Raji (cell line): ENCODE measurements around the gene ARF3.
A peak's percentile ranks its signal among the peaks of the same experiment; 100 is the strongest.

Source experiments
- POLR2A ChIP-seq: IDR thresholded peaks from 2 replicates; pipeline ENCODE4 v1.6.1; 2011; ENCODE audit warnings: low read depth, low read length, control low read depth; ENCODE audit not compliant: insufficient read depth

The ARF3 gene

DNA sequence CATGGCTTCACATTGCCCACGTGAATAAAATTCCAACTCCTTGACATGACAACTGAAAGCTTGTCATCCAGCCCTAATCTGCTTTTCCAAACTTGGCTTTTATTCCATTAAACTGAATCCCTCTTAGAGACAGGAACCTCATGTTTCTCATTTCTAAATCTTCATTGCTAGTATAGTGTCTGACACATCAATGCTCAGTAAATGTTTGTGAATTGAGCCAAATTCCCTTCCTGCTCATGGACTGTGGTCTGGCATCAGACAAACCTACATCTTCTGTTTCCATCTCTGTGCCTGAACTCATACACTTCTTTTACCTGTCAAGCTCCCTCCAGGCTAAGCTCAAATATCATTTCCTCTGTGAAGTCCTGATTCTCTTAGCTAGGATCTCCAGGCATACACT lies 27.7 kb downstream of the ARF3 start:
- TF ChIP-seq POLR2A: no peak

DNA sequence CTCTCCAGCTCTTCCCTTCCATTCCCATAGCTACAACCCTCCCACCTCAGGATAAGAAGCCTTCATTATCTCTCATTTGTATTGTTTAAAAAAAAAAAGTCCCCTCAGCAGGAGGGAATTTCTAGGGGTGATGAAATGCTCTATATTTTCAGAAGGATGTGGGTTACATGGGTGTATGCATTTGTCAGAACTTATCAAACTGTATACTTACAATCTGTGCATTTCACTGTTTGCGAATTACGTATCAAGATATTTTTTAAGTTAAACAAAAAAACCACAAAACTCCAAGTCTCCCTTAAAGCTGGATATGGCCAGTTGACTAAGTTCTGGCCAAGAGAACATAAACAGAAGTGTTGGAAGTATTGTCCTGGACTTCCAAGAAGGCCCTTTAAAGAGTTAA lies 30.0 kb downstream of the ARF3 start:
- no peak for TF ChIP-seq POLR2A

DNA sequence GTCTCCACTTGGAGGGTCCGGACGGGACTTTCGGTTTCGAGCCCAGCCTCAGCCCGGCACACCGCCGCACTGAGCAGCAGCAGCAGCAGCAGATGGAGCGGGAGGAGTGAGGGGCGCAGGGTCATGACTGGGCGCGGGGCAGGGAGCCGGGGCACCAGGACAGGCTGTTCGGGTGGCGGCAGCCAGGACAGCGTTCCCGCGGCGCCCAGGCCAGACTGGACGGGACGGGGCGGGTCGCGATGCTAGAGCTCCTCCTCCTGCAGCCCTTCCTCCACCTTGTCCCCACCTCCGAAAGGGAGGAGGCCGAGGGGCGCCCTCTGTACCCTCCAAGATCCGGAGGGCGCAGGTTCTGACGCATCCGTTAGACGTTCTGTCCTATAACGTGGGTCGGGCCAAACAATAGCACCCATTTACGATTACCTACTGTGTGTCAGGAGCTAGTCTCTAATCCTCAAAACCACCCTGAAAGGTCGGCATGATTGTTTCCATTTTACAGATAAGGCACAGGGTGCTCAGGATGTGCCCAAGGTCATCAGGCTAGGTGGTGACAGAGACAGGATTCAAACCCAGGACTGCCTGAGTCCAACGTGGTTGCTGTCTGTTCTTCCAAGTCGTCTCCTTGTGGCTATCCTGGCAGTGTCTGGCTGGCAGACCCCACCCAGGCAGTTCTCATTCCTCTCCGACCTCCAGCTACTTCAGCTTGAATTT lies 31.8 kb downstream of the ARF3 start, which contains the start of gene FKBP11:
Gene FKBP11 (minus strand): TSS at position 189 of the 708 bp plus-strand sequence. CDS start 64 bp downstream, at position 125.
- TF ChIP-seq POLR2A: peak; percentile 96

DNA sequence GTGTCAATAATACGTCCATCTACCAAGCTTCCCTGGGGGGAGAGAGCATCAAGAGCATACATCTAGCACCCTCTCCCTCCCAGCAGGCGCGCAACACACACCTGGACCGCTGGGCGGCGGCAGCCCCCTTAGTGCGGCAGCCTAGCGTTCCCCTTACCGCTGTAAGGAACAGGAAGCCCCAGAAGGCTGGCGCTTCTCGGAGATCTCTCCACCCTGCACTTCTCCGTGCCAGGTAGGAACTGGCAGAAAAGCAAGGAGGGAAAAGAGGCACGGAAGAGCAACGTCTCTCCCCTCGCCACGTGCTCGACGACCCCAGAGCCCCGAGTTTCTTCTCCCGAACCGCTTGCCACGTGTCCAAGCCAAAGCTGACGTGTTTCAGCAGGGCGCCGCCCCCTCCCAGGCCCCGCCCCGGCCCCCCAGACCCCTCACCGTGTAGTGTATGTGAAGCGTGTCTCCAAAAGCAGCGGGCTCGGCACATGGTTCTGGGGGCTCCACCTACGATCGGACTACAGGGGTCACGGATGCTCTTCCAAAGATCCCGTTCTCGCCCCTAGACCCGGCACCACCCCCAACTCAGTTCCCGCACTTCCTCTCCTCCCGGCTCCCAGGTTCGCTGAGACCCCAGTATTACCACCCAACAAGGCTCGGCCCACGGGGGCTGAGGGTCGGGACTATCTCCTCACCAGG lies 32.5 kb downstream of the ARF3 start:
- TF ChIP-seq POLR2A: 0 out of 2 replicates have a peak, but pooled peaks have one; percentile 36

DNA sequence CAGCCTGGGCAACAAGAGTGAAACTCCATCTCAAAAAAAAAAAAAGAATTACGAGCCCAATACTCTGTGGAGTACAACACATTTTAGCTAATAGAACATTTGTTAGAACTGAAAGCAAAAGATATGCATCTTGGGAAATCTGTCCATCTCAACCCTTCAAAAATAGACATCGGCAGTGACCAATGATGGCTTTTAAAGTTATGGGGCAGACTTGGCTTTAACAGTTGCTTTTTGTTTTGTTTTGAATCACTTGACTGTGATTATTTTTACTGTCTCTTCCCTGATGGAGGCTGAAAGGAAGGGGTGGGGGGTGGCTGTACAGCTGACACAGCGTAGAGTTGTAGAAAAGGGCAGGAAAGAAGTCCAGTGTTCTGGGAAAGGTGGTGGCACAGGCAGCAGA lies 34.2 kb downstream of the ARF3 start:
- TF ChIP-seq POLR2A: no peak

DNA sequence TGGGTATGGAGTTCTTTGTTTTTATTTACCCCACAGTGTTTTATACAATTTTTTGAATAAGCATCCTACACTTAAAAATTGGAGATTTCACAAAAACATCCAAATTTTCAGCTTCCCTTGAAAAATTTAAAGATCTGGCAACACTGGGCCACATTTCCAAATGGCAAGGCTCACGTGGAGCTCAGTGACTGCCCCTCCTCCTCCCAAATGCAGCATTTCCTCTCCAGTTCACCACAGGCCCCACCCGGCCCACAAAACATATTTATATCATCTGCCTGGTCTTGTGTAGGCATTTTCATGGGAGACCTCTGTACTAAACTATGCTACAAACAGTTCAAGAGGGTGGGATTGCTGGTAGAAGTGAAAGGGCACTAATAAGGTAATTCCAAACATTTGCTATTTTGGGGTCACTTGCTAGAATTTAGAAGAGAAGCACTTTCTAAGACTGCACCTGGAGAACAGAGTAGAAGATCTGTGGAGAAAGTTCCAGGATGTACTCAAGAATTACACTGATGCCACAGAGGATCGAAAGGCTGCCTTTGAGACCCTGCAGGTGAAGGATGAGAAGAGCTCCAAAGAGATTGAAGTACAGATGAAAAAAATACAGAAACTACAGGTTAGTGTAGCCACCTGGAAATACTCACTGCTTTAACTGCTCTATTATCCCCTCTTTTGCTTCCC lies 39.3 kb downstream of the ARF3 start:
- no peak for TF ChIP-seq POLR2A

DNA sequence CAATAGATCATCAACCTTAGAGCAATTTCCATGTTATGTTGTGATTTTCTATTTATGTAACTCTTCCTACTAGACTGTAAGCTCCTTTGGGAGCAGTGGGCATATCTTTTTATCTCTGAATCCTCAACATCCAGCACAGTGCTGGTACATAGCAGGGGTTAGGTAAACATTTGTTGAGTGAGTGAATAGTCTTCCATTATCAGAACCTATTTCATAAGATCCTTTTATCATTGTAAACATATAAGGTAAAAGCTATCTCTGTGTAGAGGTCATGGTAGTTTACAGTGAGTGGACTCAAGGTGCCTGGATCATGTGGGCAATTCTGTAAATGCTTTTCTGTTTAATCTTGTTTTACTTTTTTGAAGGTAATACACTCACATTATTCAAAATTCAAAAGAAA lies 47.1 kb downstream of the ARF3 start:
- no peak for TF ChIP-seq POLR2A

DNA sequence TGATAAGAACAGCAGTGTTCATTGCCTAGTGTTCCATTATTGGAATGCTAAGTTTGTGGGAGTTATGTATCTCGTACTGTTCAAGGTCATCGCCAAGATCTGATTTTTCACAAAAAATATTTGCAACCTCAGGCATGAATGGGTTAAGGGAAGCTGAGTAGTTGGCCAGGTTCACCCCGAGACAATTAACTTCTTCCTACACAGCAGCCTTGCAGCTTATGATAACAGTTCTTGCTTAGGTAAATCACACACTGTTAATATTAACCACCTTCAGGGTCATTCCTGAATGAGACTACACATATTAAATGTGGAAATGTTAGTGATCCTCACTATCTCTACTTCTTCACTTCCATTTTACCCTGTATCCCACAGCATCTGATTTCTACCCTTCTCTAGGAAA lies 50.0 kb downstream of the ARF3 start:
- no peak for TF ChIP-seq POLR2A

DNA sequence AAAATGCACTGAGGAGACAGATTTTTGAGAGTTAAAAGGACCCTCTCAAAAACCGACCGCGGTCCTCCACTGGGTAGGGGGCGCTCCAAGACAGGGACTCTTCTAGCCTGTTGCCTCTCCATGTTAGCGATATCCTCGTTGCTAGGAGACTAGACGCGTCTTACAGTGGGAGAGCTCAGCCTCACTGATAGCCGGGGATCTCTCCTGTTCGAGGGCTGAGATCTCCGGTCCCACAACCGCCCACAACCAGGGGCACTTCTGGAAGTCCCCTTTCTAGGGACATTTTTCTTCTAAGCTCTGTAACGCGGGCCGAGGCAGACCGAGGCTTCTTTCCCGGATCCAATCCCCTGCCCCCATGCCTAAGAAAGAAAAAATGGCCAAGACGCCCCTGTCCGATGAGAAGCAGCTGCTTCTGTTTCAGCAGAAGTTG lies 53.3 kb downstream of the ARF3 start:
- no peak for TF ChIP-seq POLR2A

DNA sequence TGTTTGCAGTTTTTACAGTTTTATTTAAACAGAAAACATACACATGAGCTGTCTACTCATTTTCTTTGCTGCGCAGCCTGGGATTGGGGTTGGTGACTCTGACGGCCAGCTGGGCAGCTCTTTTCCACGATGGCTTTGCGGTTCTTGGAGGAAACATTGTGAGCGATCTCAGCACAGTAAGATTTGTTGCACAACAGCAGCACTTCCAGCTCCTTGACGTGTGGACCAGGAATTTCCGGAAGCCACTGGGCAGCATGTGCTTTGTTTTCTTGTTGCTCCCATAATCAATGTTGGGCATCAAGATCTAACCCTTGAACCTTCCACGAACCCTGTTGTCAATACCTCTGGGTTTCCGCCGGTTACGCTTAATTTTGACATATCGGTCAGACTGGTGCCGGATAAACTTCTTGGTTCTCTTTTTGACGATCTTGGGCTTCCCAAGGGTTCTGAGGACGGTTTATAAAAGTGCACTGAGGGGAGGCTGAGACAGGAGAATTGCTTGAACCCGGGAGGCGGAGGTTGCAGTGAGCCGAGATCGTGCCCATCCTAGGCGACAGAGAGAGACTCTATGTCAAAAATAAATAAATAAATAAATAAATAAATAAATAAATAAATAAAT lies 53.8 kb downstream of the ARF3 start:
- no peak for TF ChIP-seq POLR2A

DNA sequence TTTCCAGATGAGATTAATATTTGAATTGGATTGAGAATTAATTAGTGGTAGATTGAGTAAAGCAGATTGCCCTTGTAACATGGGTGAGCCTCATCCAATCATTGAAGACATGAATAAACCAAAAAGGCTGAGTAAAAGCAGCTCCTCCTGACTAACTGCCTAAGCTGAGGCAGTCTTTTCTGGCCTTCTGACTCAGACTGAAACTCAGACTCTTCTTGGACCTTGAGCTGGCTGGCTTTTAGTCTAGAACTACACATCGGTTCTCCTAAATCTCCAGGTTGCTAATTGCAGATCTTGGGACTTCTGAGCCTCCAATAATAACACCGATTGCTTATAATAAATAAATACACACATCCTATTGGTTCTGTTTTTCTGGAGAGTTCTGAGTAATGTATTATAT lies 56.0 kb downstream of the ARF3 start:
- TF ChIP-seq POLR2A: no peak

DNA sequence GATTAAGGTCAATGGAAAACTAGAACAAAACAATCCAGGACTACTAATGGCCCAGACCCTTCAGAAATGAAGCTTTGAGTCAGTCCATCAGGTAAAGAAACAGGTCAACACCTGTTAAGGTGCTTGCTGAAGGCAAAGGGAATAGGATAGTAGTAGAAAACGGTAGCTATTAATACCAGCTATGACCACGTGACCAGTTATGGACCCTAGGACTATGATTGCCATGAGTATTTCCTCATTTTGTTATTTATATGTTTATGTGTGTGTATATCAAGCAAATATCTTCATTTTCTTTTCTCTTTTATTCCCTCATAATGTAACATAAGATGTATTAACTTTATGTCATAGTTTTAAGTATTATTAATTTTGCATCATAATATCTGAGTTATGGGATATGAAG lies 57.6 kb downstream of the ARF3 start:
- TF ChIP-seq POLR2A: no peak

DNA sequence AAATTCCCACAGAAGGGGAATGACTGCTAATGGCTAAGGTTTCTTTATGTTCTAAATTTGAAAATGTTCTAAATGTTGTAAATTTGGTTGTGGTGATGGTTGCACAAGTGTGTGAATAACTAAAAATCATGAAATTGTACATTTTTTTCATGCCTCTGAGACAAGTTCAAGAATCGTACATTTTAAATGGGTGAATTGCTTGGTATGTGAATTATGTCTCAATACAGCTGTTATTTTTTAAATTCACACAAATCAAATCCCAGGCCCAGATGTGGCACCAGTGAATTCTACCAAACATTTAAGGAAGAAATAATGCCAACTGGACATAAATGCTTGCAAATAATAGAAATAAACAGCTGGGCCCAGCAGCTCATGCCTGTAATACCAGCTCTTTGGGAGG lies 63.0 kb downstream of the ARF3 start:
- TF ChIP-seq POLR2A: no peak

DNA sequence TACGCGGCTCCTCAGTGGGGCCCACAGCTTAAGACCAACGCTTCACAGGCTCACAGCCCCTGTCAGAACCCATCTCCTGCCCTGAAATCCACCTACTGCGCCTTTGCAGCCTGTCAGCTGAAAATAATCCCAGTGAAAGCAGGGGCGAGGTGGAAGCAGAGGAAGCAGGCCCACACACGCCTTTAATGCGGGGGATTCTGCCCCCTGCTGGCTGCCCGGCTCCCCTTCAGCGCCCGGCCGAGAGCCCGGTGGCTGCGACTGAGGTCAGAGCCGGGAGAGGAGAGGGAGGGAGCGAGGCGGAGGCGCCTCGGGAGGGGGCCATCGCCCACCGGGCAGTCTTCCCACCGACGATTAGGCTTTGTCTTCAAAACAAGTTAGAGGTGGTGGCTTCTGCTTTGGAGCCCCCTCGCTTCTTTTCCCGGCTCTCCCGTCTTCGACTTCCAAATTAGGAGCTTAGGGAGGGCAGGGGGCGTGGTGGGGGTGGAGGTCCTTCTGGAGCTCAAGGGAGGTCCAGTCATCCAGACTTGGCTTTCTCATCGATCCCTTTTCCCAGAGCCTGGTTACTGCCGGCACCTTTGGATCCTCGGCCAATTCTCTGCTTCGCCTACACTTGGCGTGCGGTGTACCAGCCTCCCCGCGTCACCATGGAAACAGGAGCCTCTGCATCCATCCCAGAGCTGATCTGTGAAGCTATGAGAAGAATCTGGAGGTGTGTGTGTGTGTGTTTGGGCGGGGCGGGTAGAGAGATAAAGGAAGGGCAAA lies 66.4 kb downstream of the ARF3 start:
- TF ChIP-seq POLR2A: no peak

DNA sequence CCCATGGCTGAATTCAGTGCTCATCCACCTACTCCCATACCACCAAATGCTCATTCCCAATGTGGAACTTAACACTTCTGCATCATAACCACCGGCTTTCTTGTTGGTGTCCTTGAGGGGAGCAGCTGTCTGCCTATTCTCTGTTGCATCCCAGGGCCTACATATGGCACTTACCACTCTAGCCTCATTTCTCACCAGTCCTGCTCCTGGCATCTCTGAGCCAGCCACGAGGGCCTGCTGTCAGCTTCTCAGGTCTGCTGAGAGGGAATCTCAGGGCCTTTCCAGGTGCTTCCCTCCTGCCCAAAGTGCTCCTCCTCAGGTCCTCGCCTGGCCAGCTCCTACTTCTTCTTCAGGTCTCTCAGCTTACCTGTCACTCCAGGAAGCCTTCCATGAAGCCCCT lies 67.6 kb downstream of the ARF3 start:
- TF ChIP-seq POLR2A: no peak
